ENCODE data around the gene SPATA32. TPM values are rescaled to one million over a fixed set of nuclear protein-coding genes. Genes with fewer than 3 reads are reported as not detected.

Gene SPATA32
- total and polyA plus RNA-seq, 11 donors = not detected

DNA sequence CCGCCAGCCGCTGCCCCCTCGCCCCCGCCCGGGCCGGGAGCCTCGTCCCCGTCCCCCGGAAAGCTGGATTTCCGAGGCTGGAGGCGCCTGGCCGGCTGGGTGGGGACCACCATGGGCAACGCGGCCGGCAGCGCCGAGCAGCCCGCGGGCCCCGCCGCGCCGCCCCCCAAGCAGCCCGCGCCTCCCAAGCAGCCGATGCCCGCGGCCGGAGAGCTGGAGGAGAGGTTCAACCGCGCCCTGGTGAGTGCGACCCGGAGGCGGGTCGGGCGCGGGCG is 39.9 kb downstream of the SPATA32 start:
- no peaks in the 10 kb centered on the region for H3K27me3 ChIP-seq
- peaks cover 0 to 5% (median 0%) of the 10 kb centered on the region in 9 donors for H3K36me3 ChIP-seq
- 0 to 3% (median 1%) methylated on average over 1 to 38 of the region's 38 CpGs for whole genome bisulfite sequencing, 4 donors
- intact Hi-C loops (cut with DNase I) = loop anchor here in 3 of 10 donors (5.0 kb wide), 4 partner anchors 40 to 95 kb away; partner anchors contain the start of genes SPATA32 (in 2 of the 3) and MAP3K14 (in 1 of the 3)
- peak overlapping the region in 10 of 12 donors; percentile 43 to 98 (median 60) for H3K27ac ChIP-seq
- peaks cover 0 to 61% (median 29%) of the 10 kb centered on the region in 12 donors for H3K4me1 ChIP-seq
- TF ChIP-seq POLR2A (IDR thresholded peaks at IDR 0.05) = no peak
- TF ChIP-seq, protein P1, sequence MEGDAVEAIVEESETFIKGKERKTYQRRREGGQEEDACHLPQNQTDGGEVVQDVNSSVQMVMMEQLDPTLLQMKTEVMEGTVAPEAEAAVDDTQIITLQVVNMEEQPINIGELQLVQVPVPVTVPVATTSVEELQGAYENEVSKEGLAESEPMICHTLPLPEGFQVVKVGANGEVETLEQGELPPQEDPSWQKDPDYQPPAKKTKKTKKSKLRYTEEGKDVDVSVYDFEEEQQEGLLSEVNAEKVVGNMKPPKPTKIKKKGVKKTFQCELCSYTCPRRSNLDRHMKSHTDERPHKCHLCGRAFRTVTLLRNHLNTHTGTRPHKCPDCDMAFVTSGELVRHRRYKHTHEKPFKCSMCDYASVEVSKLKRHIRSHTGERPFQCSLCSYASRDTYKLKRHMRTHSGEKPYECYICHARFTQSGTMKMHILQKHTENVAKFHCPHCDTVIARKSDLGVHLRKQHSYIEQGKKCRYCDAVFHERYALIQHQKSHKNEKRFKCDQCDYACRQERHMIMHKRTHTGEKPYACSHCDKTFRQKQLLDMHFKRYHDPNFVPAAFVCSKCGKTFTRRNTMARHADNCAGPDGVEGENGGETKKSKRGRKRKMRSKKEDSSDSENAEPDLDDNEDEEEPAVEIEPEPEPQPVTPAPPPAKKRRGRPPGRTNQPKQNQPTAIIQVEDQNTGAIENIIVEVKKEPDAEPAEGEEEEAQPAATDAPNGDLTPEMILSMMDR (IDR thresholded peaks at IDR 0.05) = no peak
- no peak for DNase-seq
- no peaks in the 10 kb centered on the region for H3K9me3 ChIP-seq
- peak overlapping the region; percentile 50 to 88 (median 71) for H3K4me3 ChIP-seq
- ATAC-seq = no peak

GRCh38 chr17:45221081-45222013 is 40.5 kb downstream of the SPATA32 start, which contains the start of gene FMNL1:
TSS of gene FMNL1 (plus strand) at chr17:45221885. CDS start at chr17:45222125, 240 bp downstream.
- peak in 3 of 4 donors; percentile 23 to 29 (median 27) for ATAC-seq
- intact Hi-C loops (cut with DNase I) = loop anchor here in 4 of 10 donors (2.0 to 5.0 kb wide), 6 partner anchors 13 to 163 kb away; partner anchors contain the start of genes SPATA32 (in 2 of the 4) and MAP3K14 (in 1 of the 4)

GRCh38 chr17:45220079-45220478 is 41.8 kb downstream of the SPATA32 start:
- WGBS, 4 donors = 92 to 96% (median 93%) methylated on average over 3 of the region's 3 CpGs

More at GRCh38 chr17:45221081-45222013, 40.5 kb downstream of the SPATA32 start, which contains the start of gene FMNL1:
- WGBS, 4 donors = 4 to 15% (median 10%) methylated on average over 31 to 98 of the region's 98 CpGs
- H3K27ac ChIP-seq = peak within 1 kb of the TSS in 11 of 12 donors; percentile 9 to 98 (median 59)
- peak within 1 kb of the TSS; percentile 50 to 88 (median 71) for H3K4me3 ChIP-seq
- peaks cover 0 to 5% (median 0%) of the 10 kb centered on the region in 9 donors for H3K36me3 ChIP-seq
- no peaks in the 10 kb centered on the region for H3K27me3 ChIP-seq
- no peaks in the 10 kb centered on the region for H3K9me3 ChIP-seq
- DNase-seq = peak; percentile 68 to 90 (median 77)
- TF ChIP-seq, protein P1 (IDR thresholded peaks at IDR 0.05) = no peak
- peak in 1 of 2 donors; percentile 24 for TF ChIP-seq POLR2A (IDR thresholded peaks at IDR 0.05)
- H3K4me1 ChIP-seq = peaks cover 0 to 55% (median 23%) of the 10 kb centered on the region in 12 donors

More at GRCh38 chr17:45220079-45220478, 41.8 kb downstream of the SPATA32 start:
- Histone ChIP-seq H3K4me1 (peaks cover 0 to 42% (median 18%) of the 10 kb centered on the region in 12 donors), H3K4me3 (peak overlapping the region in 1 of 12 donors; percentile 78), H3K27ac (peak overlapping the region in 1 of 12 donors; percentile 98), H3K27me3 (no peaks in the 10 kb centered on the region), H3K36me3 (peaks cover 0 to 5% (median 0%) of the 10 kb centered on the region in 9 donors), H3K9me3 (no peaks in the 10 kb centered on the region)
- intact Hi-C loops (cut with DNase I) = loop anchor here in 5 of 10 donors (1.0 to 5.0 kb wide), 7 partner anchors 15 to 165 kb away; partner anchors contain the start of genes SPATA32 (in 2 of the 5) and MAP3K14 (in 1 of the 5)
- ATAC-seq = no peak
- TF ChIP-seq, protein P1 (IDR thresholded peaks at IDR 0.05) = no peak
- TF ChIP-seq POLR2A (IDR thresholded peaks at IDR 0.05) = no peak
- DNase-seq = peak in 1 of 5 donors; percentile 4
